ENCODE results near the gene CHRNA10. TPM values are rescaled to one million over a fixed set of nuclear protein-coding genes. Genes with fewer than 3 reads are reported as not detected.

The CHRNA10 gene
- total RNA-seq, 4 donors from 2014 or later, result 1.2 to 5.2 (median 1.3) TPM; not detected in 1

DNA sequence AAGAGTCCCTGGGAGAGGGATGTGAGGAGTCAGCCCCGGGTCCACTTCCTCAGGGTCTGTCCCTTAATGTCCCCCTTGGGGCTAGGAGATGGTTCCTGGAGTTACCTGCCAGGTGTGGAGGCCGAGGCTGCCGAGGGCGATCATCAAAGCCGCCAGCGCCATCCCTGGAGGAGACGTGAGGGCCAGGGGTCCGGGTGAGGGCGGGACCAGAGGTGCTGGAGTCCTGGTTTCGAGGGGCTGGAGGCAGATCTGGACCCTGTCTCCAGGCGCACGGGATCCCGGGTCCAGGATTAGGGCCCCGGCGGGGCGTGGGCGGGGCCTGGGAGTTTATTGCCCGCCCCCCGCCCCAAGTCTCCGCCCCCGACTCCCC, 29.5 kb downstream of the CHRNA10 start, which contains the start of gene ART5:
Gene ART5, minus strand, starts transcription at position 292 of the 370 bp plus-strand sequence. Its CDS starts 130 bp downstream, at position 162.
- Histone ChIP-seq H3K4me1 (peaks cover 0 to 28% (median 17%) of the 10 kb centered on the region in 4 donors), H3K27ac (peak within 1 kb of the TSS in 3 of 4 donors; percentile 9 to 49 (median 46)), H3K4me3 (peak within 1 kb of the TSS; percentile 13 to 65 (median 32)), H3K27me3 (peaks cover 21% of the 10 kb centered on the region), H3K36me3 (no peaks in the 10 kb centered on the region), H3K9me3 (no peaks in the 10 kb centered on the region)
- TF ChIP-seq EP300 (IDR thresholded peaks at IDR 0.05; ENCODE audit: low read depth) (no peak), POLR2AphosphoS5 (IDR thresholded peaks at IDR 0.05) (no peak), POLR2A (IDR thresholded peaks at IDR 0.05) (no peak)
- TF ChIP-seq, protein P1, sequence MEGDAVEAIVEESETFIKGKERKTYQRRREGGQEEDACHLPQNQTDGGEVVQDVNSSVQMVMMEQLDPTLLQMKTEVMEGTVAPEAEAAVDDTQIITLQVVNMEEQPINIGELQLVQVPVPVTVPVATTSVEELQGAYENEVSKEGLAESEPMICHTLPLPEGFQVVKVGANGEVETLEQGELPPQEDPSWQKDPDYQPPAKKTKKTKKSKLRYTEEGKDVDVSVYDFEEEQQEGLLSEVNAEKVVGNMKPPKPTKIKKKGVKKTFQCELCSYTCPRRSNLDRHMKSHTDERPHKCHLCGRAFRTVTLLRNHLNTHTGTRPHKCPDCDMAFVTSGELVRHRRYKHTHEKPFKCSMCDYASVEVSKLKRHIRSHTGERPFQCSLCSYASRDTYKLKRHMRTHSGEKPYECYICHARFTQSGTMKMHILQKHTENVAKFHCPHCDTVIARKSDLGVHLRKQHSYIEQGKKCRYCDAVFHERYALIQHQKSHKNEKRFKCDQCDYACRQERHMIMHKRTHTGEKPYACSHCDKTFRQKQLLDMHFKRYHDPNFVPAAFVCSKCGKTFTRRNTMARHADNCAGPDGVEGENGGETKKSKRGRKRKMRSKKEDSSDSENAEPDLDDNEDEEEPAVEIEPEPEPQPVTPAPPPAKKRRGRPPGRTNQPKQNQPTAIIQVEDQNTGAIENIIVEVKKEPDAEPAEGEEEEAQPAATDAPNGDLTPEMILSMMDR (IDR thresholded peaks at IDR 0.05), result no peak
- no peak for DNase-seq
- intact Hi-C loops (cut with DNase I; ENCODE audit: low total_unique reads) (no loop called here), in situ Hi-C loops (cut with MboI; ENCODE audit: low pct_ligation_motif_present in 1 of 4, low pct_unique_long_range_greater_than_20kb in 1 of 4, low sequenced_read_pairs in 3 of 4) (no loop called here)
- 17% methylated on average over 21 of the region's 21 CpGs; no CpG with 5 or more reads in 1 of the 2 donors for WGBS, 2 donors (ENCODE audit: low coverage in 1 of 2)

GRCh38 chr11:3641191-3641590, 30.0 kb downstream of the CHRNA10 start:
- TF ChIP-seq EP300 (IDR thresholded peaks at IDR 0.05; ENCODE audit: low read depth) (no peak), POLR2A (IDR thresholded peaks at IDR 0.05) (no peak), POLR2AphosphoS5 (IDR thresholded peaks at IDR 0.05) (no peak)
- TF ChIP-seq, protein P1 (IDR thresholded peaks at IDR 0.05), result no peak
- no peaks in the 10 kb centered on the region for H3K9me3 ChIP-seq
- in situ Hi-C loops (cut with MboI; ENCODE audit: low pct_ligation_motif_present in 1 of 4, low pct_unique_long_range_greater_than_20kb in 1 of 4, low sequenced_read_pairs in 3 of 4), result no loop called here
- no peaks in the 10 kb centered on the region for H3K36me3 ChIP-seq
- 50 to 68% methylated on average over 2 to 8 of the region's 8 CpGs for WGBS, 2 donors (ENCODE audit: low coverage in 1 of 2)
- H3K27me3 ChIP-seq, result peaks cover 19% of the 10 kb centered on the region
- H3K27ac ChIP-seq, result no peak overlapping the region
- intact Hi-C loops (cut with DNase I; ENCODE audit: low total_unique reads), result no loop called here
- peaks cover 0 to 28% (median 17%) of the 10 kb centered on the region in 4 donors for H3K4me1 ChIP-seq
- no peak overlapping the region for H3K4me3 ChIP-seq
- no peak for DNase-seq

- in situ Hi-C loops (cut with MboI; ENCODE audit: low pct_ligation_motif_present in 1 of 4, low pct_unique_long_range_greater_than_20kb in 1 of 4, low sequenced_read_pairs in 3 of 4) (no loop called here), intact Hi-C loops (cut with DNase I; ENCODE audit: low total_unique reads) (no loop called here)
- no peak for DNase-seq
- Histone ChIP-seq H3K27me3 (peaks cover 17% of the 10 kb centered on the region), H3K4me3 (no peak overlapping the region), H3K9me3 (no peaks in the 10 kb centered on the region), H3K27ac (no peak overlapping the region), H3K36me3 (no peaks in the 10 kb centered on the region), H3K4me1 (peaks cover 0 to 22% (median 15%) of the 10 kb centered on the region in 4 donors)
- TF ChIP-seq POLR2AphosphoS5 (IDR thresholded peaks at IDR 0.05), result no peak
- TF ChIP-seq, protein P1 (IDR thresholded peaks at IDR 0.05), result no peak
- no peak for TF ChIP-seq POLR2A (IDR thresholded peaks at IDR 0.05)
- TF ChIP-seq EP300 (IDR thresholded peaks at IDR 0.05; ENCODE audit: low read depth), result no peak
- 96% methylated on average over 11 of the region's 14 CpGs; no CpG with 5 or more reads in 1 of the 2 donors for WGBS, 2 donors (ENCODE audit: low coverage in 1 of 2)
Observed at GRCh38 chr11:3639841-3640240, 31.3 kb downstream of the CHRNA10 start.

- no peak for TF ChIP-seq POLR2A (IDR thresholded peaks at IDR 0.05)
- no peak for TF ChIP-seq POLR2AphosphoS5 (IDR thresholded peaks at IDR 0.05)
- TF ChIP-seq, protein P1 (IDR thresholded peaks at IDR 0.05), result no peak
- TF ChIP-seq EP300 (IDR thresholded peaks at IDR 0.05; ENCODE audit: low read depth), result no peak
- in situ Hi-C loops (cut with MboI; ENCODE audit: low pct_ligation_motif_present in 1 of 4, low pct_unique_long_range_greater_than_20kb in 1 of 4, low sequenced_read_pairs in 3 of 4), result no loop called here
Observed at GRCh38 chr11:3638513-3638912, 32.7 kb downstream of the CHRNA10 start.

More at GRCh38 chr11:3638513-3638912, 32.7 kb downstream of the CHRNA10 start:
- no peak overlapping the region for H3K27ac ChIP-seq
- H3K9me3 ChIP-seq, result no peaks in the 10 kb centered on the region
- peaks cover 0 to 16% (median 15%) of the 10 kb centered on the region in 4 donors for H3K4me1 ChIP-seq
- no peak for DNase-seq
- no peaks in the 10 kb centered on the region for H3K36me3 ChIP-seq
- intact Hi-C loops (cut with DNase I; ENCODE audit: low total_unique reads), result no loop called here
- WGBS, 2 donors (ENCODE audit: low coverage in 1 of 2), result 71 to 87% methylated on average over 2 to 5 of the region's 5 CpGs
- no peak overlapping the region for H3K4me3 ChIP-seq
- peaks cover 7% of the 10 kb centered on the region for H3K27me3 ChIP-seq

All from transverse colon (tissue), 4 donors.